OCI-LY7 (cell line): Measurements from ENCODE around the gene SGIP1.

Experiments
- EZH2phosphoT487 ChIP-seq: fragments of 200-600 bp; sonication (generic); IDR thresholded peaks from 2 replicates; pipeline ENCODE4 v1.6.1; 2018; ENCODE audit warnings: low read depth, borderline replicate concordance, mild to moderate bottlenecking, mixed run types, antibody characterized with exemption, low read length, moderate library complexity, mixed read lengths
- TF ChIP-seq, protein P1 (sequence below): fragments of 200-600 bp; sonication (generic); conservative IDR thresholded peaks from 2 replicates; pipeline ENCODE4 v1.5.1; 2014; ENCODE audit warnings: mild to moderate bottlenecking, antibody characterized with exemption, low read length, moderate library complexity, mixed read lengths

DNA sequence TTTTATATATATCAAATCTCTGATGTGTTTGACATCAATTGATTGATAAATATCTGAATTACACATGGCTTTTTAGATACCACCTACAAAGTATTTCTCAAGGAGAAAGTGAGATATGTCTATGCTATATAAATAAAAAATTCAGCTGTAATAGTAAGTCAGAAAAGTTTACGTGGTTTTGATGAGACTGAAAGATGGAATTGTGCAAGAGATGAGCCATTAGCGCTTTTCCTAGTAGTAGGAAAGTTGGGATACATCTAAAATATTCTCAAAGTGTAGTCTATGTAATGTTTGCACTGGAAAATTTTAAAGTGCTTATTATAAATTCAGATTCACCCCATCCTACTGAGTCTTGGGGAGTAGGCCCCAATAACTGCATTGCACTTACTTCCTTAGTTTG is 49.1 kb downstream of the SGIP1 start:
- TF ChIP-seq, protein P1, sequence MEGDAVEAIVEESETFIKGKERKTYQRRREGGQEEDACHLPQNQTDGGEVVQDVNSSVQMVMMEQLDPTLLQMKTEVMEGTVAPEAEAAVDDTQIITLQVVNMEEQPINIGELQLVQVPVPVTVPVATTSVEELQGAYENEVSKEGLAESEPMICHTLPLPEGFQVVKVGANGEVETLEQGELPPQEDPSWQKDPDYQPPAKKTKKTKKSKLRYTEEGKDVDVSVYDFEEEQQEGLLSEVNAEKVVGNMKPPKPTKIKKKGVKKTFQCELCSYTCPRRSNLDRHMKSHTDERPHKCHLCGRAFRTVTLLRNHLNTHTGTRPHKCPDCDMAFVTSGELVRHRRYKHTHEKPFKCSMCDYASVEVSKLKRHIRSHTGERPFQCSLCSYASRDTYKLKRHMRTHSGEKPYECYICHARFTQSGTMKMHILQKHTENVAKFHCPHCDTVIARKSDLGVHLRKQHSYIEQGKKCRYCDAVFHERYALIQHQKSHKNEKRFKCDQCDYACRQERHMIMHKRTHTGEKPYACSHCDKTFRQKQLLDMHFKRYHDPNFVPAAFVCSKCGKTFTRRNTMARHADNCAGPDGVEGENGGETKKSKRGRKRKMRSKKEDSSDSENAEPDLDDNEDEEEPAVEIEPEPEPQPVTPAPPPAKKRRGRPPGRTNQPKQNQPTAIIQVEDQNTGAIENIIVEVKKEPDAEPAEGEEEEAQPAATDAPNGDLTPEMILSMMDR: no peak
- no peak for TF ChIP-seq EZH2phosphoT487
